Measurements from ENCODE around the gene CSDE1. TPM values are rescaled to one million over a fixed set of nuclear protein-coding genes. Genes with fewer than 3 reads are reported as not detected.

Gene CSDE1
- polyA plus RNA-seq, 1 donor = 465 TPM

Other genes starting within 250 kb of the CSDE1 start
- gene TRIM33, start 246.8 kb downstream of the CSDE1 start, polyA plus RNA-seq (ENCODE audit: insufficient read length) = 25.7 TPM
- 22.0 TPM for gene BCAS2, start 176.4 kb downstream of the CSDE1 start, polyA plus RNA-seq (ENCODE audit: insufficient read length)
- 10.1 TPM for gene DENND2C, start 87.9 kb downstream of the CSDE1 start, polyA plus RNA-seq (ENCODE audit: insufficient read length)
- gene AMPD1, start 62.4 kb downstream of the CSDE1 start, polyA plus RNA-seq (ENCODE audit: insufficient read length) = 122 TPM
- 51.4 TPM for gene NRAS, start 41.2 kb downstream of the CSDE1 start, polyA plus RNA-seq (ENCODE audit: insufficient read length)
- gene SIKE1, start 22.7 kb upstream of the CSDE1 start, polyA plus RNA-seq (ENCODE audit: insufficient read length) = 28.2 TPM
- gene SYCP1, start 96.9 kb upstream of the CSDE1 start, polyA plus RNA-seq (ENCODE audit: insufficient read length) = not detected

Measured in forelimb muscle (tissue), 1 donor.